NCI-H2196 (cell line): ENCODE data around the gene MAPRE2.
"Not testable (repeated sequence)": the region's sequence is repeated elsewhere in the genome, so short reads cannot be mapped to it uniquely, and the experiment has no call there.

Experiments used
- DNase-seq: peaks from one replicate; lab custom pipeline; 2025; ENCODE audit not compliant: unreplicated experiment; lab: John Stamatoyannopoulos, UW

The MAPRE2 gene

DNA sequence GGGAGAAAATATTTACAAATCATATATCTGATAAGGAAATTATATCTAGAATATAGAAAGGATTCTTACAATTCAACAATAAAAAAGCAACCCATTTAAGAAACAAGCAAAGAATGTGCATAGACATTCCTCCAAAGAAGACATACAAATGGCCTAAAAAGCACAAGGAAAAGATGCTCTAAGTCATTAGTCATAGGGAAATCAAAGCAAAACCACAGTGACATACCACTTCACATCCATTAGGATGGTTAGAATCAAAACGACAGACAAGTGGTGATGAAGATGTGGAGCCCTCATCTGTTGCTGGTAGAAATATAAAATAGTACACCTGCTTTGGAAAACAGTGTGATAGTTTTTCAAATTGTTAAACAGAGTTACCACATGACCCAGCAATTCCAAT is 48.2 kb downstream of the MAPRE2 start:
- DNase-seq: no peak

DNA sequence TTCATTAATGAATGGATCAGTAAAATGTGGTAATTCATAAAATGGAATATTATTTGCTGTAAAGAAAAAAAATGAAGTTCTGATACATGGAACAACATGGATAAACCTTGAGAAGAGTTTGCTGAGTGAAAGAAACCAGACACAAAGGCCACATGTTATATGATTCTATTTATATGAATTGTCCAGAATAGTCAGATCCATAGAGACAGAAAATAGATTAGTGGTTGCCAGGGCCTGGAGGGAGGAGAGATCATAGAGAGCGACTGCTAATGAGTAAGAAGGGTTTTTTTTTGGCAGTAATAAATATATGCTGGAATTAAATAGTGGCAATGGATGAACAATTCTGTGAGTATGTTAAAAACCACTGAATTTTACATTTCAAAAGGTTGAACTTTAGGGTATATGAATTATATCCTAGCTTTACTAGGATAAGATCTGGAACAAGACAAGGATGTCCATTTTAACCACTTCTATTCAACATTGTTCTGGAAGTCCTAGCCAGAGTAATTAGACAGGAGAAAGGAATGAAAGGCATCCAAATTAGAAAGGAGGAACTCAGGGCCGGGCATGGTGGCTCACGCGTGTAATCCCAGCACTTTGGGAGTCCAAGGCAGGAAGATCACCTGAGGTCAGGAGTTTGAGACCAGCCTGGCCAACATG is 48.8 kb downstream of the MAPRE2 start:
- no peak for DNase-seq

DNA sequence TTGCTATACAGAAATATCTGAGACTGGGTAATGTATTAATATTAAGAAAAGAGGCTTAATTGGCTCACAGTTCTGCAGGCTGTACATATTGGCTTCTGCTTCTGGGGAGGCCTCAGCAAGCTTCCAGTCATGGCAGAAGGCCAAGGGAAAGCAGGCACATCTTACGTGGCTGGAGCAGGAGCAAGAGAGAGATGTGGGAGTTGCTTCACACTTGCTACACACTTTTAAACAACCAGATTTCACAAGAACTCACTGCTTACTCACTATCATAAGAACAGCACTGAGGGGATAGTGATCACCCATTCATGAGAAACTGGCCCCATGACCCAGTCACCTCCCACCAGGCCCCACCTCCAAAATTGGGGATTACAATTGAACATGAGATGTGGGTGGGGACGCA is 50.6 kb downstream of the MAPRE2 start:
- no peak for DNase-seq

DNA sequence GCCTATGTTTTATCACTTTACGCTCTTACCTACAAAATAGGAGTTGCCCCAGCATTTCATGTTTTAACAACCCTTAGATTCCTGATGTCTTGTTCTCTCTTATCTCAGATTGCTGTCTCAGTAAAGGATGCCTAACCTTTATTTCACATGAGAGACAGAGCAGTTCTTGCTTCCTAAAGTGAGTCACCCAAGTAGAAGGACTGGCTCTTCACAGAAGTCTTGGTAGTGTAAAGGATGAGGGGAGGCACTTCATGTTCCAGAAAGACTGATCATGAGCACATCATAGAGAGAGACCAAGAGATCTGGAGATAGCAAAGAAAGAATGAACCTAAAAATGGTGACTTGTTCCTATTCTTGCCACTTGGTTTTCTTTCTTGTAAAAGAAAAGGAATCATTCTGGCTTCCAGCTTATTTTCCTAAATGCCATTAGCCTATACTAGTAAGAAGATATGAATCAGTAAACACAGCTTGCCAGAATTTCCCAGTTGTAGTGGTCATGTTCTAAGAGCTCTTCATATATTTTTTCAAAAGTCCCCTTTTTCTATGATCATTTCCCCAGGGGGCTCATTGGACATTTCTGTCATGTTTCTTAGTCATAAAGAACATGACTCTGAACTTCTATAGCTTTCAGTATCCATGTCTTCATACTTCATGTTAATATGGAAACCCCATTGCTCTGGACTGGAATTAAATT is 54.9 kb downstream of the MAPRE2 start:
- DNase-seq: no peak

DNA sequence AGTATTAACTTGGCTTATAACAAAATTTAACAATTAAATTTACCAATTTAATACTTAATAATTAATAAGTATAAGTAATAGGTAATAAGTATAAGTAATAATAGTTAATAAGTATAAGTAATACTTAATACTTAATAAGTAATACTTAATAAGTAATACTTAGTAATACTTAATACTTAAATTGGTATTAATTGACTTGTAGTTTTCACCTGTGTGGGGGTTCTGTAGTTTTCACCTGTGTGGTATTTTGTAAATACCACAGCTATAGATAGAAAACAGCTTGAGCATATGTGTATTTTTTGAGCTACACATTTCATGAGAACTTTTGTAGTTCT is 55.4 kb downstream of the MAPRE2 start:
- no peak for DNase-seq

DNA sequence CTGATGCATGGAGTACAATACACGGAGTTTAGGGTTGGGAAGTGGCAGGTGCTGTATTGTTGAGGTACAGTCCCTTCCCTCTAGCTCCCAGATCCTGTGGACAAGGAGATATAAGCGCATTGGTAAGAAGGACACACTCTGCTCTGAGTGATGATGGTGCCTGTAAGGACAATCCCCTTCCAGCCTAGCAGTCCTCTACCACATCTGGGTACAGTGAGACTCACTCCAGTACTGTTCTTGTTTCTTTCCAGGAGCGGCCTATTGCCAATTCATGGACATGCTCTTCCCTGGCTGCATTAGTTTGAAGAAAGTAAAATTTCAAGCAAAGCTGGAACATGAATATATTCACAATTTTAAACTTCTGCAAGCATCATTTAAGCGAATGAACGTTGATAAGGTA is 56.0 kb downstream of the MAPRE2 start:
- DNase-seq: no peak

DNA sequence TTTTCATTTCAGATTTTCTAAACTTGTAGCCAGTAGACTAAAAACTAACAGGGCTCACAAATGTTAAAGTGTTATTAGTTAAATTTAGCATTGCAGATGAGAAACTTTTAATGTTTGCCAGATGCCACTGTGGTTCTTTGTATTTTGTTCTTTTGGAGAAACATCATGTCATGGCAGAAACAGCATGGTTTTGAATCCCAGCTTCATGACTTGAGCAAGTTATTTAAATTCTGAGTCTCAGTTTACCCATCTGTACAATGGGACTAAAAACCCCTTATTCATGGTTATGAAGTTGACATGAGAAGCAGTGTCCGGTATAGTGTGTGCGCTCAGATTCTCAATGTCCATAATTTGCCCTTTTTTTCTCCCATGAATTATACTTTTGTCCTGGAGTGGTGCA is 56.5 kb downstream of the MAPRE2 start:
- no peak for DNase-seq

DNA sequence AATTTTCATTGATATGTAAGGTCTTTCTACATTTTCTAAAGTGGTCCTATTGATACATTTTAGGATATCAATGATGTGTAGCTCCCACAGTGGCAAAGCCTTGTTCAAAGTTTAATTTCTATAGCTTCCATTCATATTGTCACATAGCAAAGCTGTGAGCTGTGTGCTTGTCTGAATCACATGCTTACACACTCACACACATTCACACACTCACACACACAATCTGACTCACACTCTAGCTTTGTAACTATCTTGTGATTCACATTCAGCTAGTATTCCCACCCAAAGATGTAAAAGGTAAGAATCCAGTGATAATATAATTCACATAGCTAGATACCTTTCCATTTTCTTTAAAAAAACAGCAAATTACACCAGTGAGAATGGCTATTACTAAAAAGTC is 58.7 kb downstream of the MAPRE2 start:
- no peak for DNase-seq

DNA sequence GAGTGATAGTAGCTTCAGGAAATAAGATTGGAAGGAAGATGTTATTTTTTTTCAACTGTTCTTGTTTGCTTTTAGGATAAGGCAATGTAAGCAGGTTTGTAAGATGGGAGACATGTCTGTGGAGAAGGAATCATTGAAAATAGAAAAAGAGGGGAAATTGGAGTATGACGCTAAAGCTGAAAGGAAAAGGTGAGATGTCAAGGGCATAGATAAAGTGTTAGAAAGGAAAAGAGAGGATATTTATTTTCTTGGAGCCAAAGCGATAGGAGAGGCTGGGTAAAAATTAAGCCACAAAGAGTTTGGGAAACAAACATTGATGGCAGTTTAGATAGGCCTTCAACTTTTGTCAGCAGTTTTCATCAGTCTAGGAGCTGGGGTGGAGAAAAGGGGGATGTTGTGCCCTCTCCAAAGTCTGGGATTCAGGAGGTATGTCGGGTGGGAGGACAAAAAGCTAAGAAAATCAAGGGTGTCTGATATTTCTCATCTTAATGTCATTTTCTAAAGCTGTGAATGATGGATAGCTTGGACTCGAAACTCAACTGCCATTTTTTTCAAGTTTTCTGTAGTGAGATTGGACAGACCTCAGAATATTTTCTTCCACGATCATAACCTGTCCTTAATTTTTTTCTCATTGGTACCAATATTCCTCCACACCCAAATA is 63.3 kb downstream of the MAPRE2 start:
- no peak for DNase-seq

DNA sequence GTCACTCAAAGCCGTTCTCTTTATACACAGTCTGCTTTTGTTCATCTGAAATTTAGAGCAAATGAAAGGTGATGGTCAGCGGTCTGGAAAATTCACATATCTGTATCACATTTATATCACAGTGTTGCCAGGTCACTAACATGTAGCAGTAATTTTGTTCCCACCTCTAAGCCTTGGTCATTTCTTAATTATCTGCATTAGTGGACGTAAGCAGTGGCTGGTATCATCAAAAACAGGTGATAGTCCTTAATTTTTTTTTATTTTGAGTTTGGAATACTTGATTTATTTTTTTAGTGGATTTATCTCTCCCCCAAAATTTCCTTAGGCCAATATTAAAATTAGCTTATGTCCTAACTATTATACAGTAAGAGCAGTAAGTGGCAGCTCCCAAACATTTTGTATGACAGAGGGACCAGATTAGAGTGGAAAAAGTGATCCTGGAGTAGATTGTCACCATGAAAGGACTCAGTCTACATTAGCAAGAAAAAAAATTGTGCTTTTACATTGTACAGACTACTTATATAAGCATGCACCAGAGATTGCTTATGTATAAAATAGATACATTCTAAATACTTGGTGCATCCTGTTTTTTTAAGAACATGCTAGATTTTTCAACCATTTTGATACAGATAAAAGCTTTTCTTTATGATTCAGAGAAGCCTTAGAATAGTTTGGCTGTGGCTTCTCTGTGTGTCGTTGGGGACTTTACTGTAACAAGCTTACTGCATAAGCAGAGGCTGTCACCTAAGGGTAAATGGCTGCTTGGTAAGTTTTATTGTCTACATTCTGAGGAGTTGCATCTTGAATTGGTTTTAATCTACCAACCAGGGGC is 65.0 kb downstream of the MAPRE2 start:
- DNase-seq: no peak

DNA sequence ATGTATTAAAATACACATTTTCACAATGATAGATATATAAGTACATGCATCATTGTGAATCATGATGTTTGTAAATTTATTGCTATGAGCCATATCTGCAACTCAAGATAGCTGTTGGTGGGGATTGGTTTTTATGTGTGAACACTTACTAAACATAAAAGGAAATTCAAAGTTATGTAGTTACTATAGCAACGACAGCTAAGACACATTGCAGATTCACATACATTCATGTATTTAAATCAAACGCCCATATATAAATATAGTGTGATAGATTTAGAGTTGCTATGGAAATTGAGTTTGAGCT is 65.6 kb downstream of the MAPRE2 start:
- DNase-seq: no peak

DNA sequence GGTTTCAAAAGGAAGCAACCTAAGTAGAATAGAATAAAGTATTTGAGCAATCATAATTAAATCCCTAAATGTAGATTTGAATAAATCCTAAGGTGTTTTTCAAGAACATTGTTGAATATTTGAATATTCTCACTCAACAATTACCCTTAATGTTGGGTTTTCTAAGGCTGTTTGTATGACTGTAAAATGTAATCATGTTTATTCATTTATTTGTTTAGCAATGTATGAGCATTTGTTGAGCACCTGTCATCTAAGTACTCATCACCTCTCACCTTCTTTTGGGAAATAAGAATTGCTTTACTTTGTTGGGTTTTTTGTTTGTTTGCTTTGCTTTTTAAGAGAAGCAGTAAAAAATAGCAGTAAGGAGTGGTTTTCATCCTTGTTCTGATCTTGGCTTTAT is 66.0 kb downstream of the MAPRE2 start:
- DNase-seq: no peak

DNA sequence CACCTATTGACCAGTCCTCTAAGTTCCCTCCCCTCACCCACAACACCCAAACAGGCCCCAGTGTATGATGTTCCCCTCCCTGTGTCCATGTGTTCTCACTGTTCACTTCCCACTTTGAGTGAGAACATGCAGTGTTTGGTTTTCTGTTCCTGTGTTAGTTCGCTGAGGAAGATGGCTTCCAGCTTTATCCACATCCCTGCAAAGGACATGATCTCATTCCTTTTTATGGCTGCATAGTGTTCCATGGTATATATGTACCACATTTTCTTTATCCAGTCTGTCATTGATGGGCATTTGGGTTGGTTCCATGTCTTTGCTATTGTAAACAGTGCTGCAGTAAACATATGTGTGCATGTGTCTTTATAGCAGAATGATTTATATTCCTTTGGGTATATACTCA is 66.9 kb downstream of the MAPRE2 start:
- not testable (repeated sequence) for DNase-seq

DNA sequence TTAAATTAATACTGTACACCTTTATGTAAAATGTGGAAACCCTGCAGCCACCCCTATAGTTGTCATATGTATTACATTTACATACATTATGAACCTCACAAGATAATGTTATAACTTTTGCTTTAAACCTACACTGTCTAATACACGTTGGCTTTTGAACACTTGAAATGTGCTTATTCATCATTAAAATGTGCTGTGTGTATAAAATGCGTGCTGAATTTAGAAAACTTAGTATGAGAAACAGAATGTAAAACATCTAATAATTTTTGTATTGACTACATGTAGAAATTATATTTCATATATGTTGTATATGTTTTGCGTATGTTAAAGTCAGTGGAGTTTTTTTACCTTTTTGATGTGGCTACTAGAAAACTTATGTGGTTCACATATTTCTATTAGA is 68.8 kb downstream of the MAPRE2 start:
- DNase-seq: no peak

DNA sequence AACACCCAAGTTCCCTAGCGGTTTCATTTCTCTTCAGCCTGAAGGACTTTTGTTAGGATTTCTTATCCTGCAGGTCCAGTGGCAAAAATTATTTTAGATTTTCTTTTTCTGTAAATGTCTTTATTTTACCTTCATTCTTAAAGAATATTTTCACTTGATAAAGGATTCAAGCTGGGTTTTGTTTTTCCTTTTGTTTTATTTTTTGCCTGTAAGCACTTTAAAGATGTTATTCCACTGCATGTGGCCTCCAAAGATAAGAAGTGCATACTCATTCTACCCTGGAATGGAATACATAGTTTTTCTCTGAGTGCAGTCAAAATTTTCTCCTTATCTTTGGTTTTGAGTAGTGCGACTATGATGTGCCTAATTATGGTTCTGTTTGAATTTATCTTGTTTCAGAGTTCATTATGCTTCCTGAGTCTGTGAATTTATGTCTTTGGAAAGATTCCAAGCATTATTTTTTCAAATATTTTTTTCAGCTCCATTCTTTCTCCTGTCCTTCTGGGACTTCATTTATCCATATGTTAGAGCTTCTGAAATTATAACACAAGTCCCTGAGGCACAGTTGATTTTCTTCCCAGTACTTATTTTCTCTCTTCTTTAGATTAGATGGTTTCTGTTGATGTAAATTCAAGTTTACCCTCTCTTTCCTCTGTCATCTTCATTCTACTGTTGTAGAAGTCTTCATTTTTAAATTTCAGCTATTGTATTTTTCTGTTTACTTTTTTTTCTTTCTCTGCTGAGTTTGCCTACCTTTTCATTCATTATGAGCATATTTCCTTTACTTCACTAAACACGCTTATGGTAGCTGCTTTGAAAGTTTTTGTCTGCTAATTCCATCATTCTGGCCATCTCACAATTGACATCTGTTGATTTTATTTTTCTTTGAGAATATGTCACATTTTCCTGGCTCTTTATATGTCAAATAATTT is 69.6 kb downstream of the MAPRE2 start:
- DNase-seq: no peak

DNA sequence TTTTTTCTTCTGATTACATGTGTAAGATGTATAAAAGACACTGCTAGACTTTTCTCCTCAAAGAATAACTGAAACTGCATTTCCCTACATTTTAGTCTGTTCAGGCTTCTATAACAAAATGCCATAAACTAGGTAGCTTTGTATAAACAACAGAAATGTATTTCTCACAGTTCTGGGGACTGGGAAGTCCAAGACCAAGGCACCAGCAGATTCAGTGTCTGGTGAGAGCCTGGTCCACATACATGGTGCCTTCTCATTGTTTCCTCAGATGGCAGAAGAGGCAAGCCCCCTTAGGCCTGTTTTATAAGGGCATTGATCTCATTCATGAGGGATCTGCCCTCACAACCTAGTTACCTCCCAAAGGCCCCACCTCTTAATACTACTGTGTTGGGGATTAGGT is 71.5 kb downstream of the MAPRE2 start:
- no peak for DNase-seq

DNA sequence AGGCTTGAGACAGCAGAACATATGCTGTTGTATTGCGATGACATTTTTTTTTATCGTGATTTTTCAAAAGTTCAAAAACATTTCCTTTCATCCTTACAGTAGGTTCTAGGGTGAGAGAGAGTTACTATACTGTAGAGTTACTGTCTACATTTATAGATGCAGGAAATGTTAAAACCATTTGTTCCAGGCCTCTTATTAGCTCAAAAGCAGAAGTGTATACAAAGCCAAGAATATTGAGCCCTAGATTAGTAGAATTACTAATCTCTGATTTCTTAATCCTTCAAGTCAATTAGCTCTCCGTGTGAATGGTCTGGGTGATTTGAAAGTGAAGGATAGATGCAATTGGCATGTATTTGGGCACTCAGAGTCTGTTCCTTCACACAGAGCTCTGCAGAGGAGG is 73.1 kb downstream of the MAPRE2 start:
- DNase-seq: no peak

DNA sequence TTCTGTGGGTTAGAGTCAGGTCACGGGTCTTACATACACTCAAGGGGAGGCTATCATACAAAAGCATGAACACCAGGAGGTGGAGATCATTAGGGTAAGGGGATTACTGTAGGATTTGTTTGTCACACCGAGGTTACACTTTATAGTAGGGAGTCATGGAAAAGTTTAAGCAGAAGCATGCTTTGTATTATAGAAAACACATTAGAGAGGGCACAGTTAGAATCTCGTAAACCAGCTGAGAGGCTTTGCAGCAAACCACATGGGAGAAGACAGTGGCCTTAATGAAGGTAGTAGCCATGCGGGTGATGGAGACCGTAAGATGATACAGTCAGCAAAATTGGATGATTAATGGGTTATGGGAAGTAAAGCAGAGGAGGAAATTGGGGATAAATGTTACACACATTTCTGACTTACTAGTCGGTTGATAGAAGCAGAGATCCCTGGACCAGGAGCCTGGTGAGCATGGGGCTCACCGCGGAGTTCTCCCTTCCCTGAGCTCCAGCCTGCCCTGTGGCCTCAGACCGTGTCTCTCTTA is 75.6 kb downstream of the MAPRE2 start:
- no peak for DNase-seq

DNA sequence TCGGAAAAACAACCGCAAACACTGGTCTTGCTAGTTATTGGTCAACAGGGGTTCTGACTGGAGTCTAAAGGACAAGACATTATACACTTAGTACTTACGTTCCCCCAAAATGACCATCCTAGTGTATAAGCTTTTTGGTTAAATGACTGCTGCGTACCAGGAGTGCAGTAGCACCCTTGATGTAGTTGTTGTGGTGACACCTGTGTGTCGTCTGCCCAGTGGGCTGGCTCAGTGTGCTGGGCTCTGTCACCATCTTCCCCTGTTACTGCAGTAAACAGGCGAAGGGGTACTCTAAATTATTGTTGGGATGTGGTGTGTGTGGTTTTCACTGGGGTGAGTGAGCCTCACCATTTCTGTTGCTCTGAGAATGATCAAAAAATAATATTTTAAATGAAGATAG is 76.2 kb downstream of the MAPRE2 start:
- DNase-seq: no peak

DNA sequence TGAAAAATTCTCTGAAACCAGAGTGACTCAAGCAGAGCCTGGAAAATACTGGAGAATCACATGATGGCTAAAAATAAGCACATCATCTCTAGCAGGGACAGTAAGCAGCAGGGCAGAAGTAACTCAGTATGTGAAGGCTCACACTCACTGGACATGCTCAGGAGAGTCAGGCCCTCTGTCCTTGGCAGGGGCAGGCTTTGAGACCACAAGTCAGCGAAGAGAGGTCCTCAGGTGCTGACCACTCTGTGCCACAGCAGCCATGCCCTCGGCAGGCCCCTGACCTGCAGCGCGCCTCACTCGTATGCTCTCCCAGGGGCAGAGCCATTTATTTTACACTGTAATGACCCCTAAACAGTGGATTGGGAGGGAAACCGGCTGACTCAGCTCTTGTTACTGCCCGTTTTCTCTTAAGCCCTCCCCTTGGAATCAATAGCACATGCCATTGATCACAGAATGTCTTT is 76.8 kb downstream of the MAPRE2 start:
- no peak for DNase-seq

DNA sequence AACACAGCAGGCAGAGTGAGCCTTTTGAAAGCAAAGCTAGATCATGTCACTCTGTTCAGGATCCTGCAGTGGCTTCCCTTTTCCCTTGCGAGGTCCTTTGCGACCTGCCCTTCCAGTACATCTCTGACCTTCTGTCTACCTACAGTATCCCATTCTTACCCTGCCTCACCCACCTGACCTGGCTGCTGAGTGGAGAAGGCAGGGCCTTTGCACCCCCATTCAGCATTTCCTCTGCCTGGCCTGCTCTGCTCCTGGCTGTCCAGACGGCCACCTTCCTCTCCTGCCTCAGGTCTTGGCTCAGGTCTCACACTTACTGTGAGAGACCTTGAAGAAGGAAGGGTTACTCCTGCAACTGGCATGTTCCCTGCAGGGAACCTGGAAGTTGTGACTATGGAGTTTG is 77.4 kb downstream of the MAPRE2 start:
- DNase-seq: no peak
